ENCODE data around the gene C3orf18.

DNA sequence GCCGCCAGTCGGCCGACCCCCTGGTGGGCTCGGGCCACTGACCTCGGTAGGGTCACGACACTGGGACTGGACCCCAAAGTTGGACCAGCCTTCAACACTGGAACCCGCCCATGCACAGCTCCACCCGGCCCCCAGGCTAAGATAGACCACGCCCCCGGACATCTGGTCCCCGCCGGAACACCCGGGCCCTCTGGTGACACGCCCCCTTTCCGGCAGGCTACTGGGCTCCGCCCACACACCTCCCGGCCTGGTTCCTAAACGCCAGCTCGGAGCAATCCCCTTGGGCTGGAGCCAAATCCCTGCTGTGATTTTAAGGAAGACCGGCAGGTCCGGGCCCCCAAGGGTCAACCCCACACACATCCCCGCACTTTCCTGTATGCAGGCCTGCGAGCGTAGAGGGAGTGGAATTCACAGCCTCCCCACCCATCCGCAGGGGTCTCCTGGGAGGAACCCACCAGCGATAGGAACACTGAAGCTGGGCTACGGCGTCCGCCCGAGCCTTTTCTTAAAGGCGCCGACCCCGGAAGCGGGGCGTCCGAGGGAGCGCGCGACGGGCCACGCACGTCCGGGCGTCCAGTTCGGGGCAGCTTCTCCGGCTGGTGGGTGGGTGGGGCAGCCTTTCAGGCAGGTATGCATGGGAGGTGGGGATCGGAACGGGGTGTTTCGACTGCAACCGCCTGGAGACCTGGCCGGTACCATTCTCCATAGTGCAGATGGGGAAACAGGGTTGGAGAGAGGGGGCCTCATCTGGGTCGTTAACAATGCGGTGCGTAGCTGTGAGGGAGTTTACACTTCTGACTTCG lies 1.6 kb upstream of the C3orf18 start, which contains the start of gene HEMK1:
- no peak for TF ChIP-seq EZH2 (IDR thresholded peaks at IDR 0.05; ENCODE audit: borderline replicate concordance, low read depth, low read length, severe bottlenecking)
- TF ChIP-seq, protein P1, sequence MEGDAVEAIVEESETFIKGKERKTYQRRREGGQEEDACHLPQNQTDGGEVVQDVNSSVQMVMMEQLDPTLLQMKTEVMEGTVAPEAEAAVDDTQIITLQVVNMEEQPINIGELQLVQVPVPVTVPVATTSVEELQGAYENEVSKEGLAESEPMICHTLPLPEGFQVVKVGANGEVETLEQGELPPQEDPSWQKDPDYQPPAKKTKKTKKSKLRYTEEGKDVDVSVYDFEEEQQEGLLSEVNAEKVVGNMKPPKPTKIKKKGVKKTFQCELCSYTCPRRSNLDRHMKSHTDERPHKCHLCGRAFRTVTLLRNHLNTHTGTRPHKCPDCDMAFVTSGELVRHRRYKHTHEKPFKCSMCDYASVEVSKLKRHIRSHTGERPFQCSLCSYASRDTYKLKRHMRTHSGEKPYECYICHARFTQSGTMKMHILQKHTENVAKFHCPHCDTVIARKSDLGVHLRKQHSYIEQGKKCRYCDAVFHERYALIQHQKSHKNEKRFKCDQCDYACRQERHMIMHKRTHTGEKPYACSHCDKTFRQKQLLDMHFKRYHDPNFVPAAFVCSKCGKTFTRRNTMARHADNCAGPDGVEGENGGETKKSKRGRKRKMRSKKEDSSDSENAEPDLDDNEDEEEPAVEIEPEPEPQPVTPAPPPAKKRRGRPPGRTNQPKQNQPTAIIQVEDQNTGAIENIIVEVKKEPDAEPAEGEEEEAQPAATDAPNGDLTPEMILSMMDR (IDR thresholded peaks at IDR 0.05; ENCODE audit: extremely low read depth in 1 of 2, insufficient read depth in 1 of 2, low read depth in 1 of 2, low read length in 2 of 2), result no peak
- TF ChIP-seq POLR2A (IDR thresholded peaks at IDR 0.05; ENCODE audit: low read depth, low read length), result peak; percentile 24

All from endothelial cell of umbilical vein (primary cell).